ENCODE results near the gene CHP2.

- TF ChIP-seq CTCF (IDR thresholded peaks at IDR 0.05) (no peak), POLR2AphosphoS5 (IDR thresholded peaks at IDR 0.05) (no peak)
These were observed 26.7 kb upstream of the CHP2 start for GRCh38 chr16:23728112-23728477.
